Prostate gland (tissue), 2 donors: ENCODE data around the gene TFAP2A.

ENCODE experiments used
- CTCF ChIP-seq, 4 experiments: fragments of 200-600 bp in 2 of 4; fragments of 450-650 bp in 2 of 4; sonication (generic) in 2 of 4; IDR thresholded peaks; 1 replicate in 3 of 4; 2 replicates in 1 of 4; pipeline ENCODE4 v1.5.1; 2016 to 2019; ENCODE audit warnings: antibody characterized with exemption in 4 of 4, mild to moderate bottlenecking in 2 of 4, moderate library complexity in 2 of 4
- POLR2AphosphoS5 ChIP-seq: sonication (generic); formaldehyde crosslinking; IDR thresholded peaks from one replicate; pipeline ENCODE4 v1.6.1; 2017; ENCODE audit warnings: antibody characterized with exemption

GRCh38 chr6:10359581-10359980, 55.3 kb downstream of the TFAP2A start:
- TF ChIP-seq POLR2AphosphoS5 (no peak), CTCF (IDR thresholded peaks at IDR 0.05) (no peak)
